Germinal center (tissue), 1 donor: Measurements from ENCODE around the gene SLC17A7.

Source experiments
- DNase-seq: peaks from one replicate; pipeline ENCODE4 v3.0.0; 2012; ENCODE audit warnings: mixed read lengths, low spot score

SLC17A7 gene

GRCh38 chr19:49427855-49428546 is 13.3 kb downstream of the SLC17A7 start:
- no peak for DNase-seq

- DNase-seq: no peak
Measured at GRCh38 chr19:49427339-49427738, 14.0 kb downstream of the SLC17A7 start.

GRCh38 chr19:49425922-49426592 is 15.3 kb downstream of the SLC17A7 start:
- DNase-seq: no peak

GRCh38 chr19:49425178-49425577 is 16.1 kb downstream of the SLC17A7 start, which contains the start of gene GFY:
TSS of gene GFY (plus strand) at chr19:49425388. CDS start at chr19:49426431, 1,043 bp downstream.
- DNase-seq: no peak

- no peak for DNase-seq
Measured at GRCh38 chr19:49423985-49424303, 17.4 kb downstream of the SLC17A7 start.

GRCh38 chr19:49423071-49423984 is 18.0 kb downstream of the SLC17A7 start, which contains the start of gene PTH2:
TSS of gene PTH2 (minus strand) at chr19:49423441. CDS start at chr19:49423339, 102 bp downstream.
- no peak for DNase-seq

- no peak for DNase-seq
Measured at GRCh38 chr19:49422407-49423070, 18.8 kb downstream of the SLC17A7 start.

GRCh38 chr19:49421878-49422202 is 19.5 kb downstream of the SLC17A7 start:
- no peak for DNase-seq

- DNase-seq: peak; percentile 83
Measured at GRCh38 chr19:49421039-49421877, 20.1 kb downstream of the SLC17A7 start.

- no peak for DNase-seq
Measured at GRCh38 chr19:49420227-49420626, 21.1 kb downstream of the SLC17A7 start.

- DNase-seq: no peak
Measured at GRCh38 chr19:49419173-49419572, 22.2 kb downstream of the SLC17A7 start.

GRCh38 chr19:49418511-49418910 is 22.8 kb downstream of the SLC17A7 start:
- DNase-seq: no peak

- DNase-seq: no peak
Measured at GRCh38 chr19:49417088-49417487, 24.2 kb downstream of the SLC17A7 start.

- no peak for DNase-seq
Measured at GRCh38 chr19:49415810-49416200, 25.5 kb downstream of the SLC17A7 start.

GRCh38 chr19:49415102-49415809 is 26.1 kb downstream of the SLC17A7 start:
- DNase-seq: peak; percentile 52

GRCh38 chr19:49414256-49414655 is 27.1 kb downstream of the SLC17A7 start:
- no peak for DNase-seq

GRCh38 chr19:49413348-49413747 is 28.0 kb downstream of the SLC17A7 start:
- DNase-seq: no peak

- DNase-seq: no peak
Measured at GRCh38 chr19:49411681-49412326, 29.5 kb downstream of the SLC17A7 start.

- DNase-seq: peak; percentile 52
Measured at GRCh38 chr19:49409441-49410029, 31.8 kb downstream of the SLC17A7 start.
